Transverse colon (tissue), 4 donors: ENCODE measurements around the gene LAMB4. TPM values are rescaled to one million over a fixed set of nuclear protein-coding genes. Genes with fewer than 3 reads are reported as not detected.

Source experiments
- DNase-seq: peaks from one replicate; pipeline ENCODE4 v3.0.0-alpha.2; 2019
- H3K27ac ChIP-seq, 4 donors: fragments of 200-600 bp; sonication (generic); 2 replicates each; pipeline ENCODE4 v1.5.1; 2016 to 2018; ENCODE audit warnings: inconsistent platforms in 4 of 4
- H3K27me3 ChIP-seq: fragments of 200-600 bp; sonication (generic); 2 replicates; pipeline ENCODE4 v1.5.1; 2017; ENCODE audit warnings: inconsistent platforms
- H3K36me3 ChIP-seq, 4 donors: fragments of 200-600 bp; sonication (generic); 2 replicates each; pipeline ENCODE4 v1.5.1; 2017 to 2019; ENCODE audit warnings: inconsistent platforms in 4 of 4
- H3K4me1 ChIP-seq, 4 donors: fragments of 200-600 bp; sonication (generic); 2 replicates each; pipeline ENCODE4 v1.5.1; 2017 to 2020; ENCODE audit warnings: inconsistent platforms in 4 of 4
- H3K4me3 ChIP-seq, 4 donors: fragments of 200-600 bp; sonication (generic); 1 replicate in 1 of 4; 2 replicates in 3 of 4; pipeline versions ENCODE4 v1.5.1 to v1.6.1; 2017 to 2019; ENCODE audit warnings: inconsistent platforms in 4 of 4
- H3K9me3 ChIP-seq, 2 donors: fragments of 200-600 bp; sonication (generic); 2 replicates each; pipeline ENCODE4 v1.5.1; 2017 to 2019; ENCODE audit warnings: inconsistent platforms in 2 of 2
- CTCF ChIP-seq, 5 experiments: fragments of 200-600 bp in 3 of 5; fragments of 450-650 bp in 2 of 5; sonication (generic) in 3 of 5; IDR thresholded peaks; 1 replicate in 2 of 5; 2 replicates in 3 of 5; pipeline ENCODE4 v1.5.1; 2016 to 2017; ENCODE audit warnings: antibody characterized with exemption in 5 of 5, inconsistent platforms in 3 of 5, mild to moderate bottlenecking in 2 of 5, moderate library complexity in 1 of 5
- EP300 ChIP-seq: sonication (generic); formaldehyde crosslinking; IDR thresholded peaks from one replicate; pipeline ENCODE4 v1.6.1; 2017; ENCODE audit warnings: antibody characterized with exemption, low read depth
- POLR2A ChIP-seq: fragments of 450-650 bp; IDR thresholded peaks from one replicate; pipeline ENCODE4 v1.6.1; 2016; ENCODE audit warnings: antibody characterized with exemption, mild to moderate bottlenecking, moderate library complexity
- POLR2AphosphoS5 ChIP-seq, 3 donors: sonication (generic); formaldehyde crosslinking; IDR thresholded peaks; one replicate each; pipeline ENCODE4 v1.6.1; 2016; ENCODE audit warnings: antibody characterized with exemption in 3 of 3
- WGBS, 2 donors: methylation state at CpG; one replicate each; pipeline ENCODE4 v1.1.5; 2018; ENCODE audit warnings: low coverage in 1 of 2; 5-methylcytosine and 5-hydroxymethylcytosine counted together
- in situ Hi-C, 4 donors: fragments of 200-750 bp; cut with MboI; loops; one replicate each; pipeline versions ENCODE4 v1.15.0 to v1.15.1; 2017; ENCODE audit warnings: low sequenced_read_pairs in 3 of 4, low pct_ligation_motif_present in 1 of 4, low pct_unique_long_range_greater_than_20kb in 1 of 4
- intact Hi-C: fragments of 100-400 bp; cut with DNase I; formaldehyde crosslinking; loops from one replicate; pipeline ENCODE4 v1.15.1; 2023; ENCODE audit warnings: low total_unique reads
- total RNA-seq, 4 donors: library from RNA; depleted of rRNA; stranded (reverse); fragments of >200 nt; gene quantifications; one replicate each; pipeline ENCODE4 v1.1.0, GENCODE V29; 2016

LAMB4 gene
- total RNA-seq, 4 donors from 2014 or later, result not detected

GRCh38 chr7:108146070-108146842 lies 16.1 kb upstream of the LAMB4 start:
- H3K36me3 ChIP-seq, result no peaks in the 10 kb centered on the region
- in situ Hi-C loops (loop anchor here in 2 of 4 donors (25.0 kb wide), 2 partner anchors 259 to 409 kb away; partner anchors contain the start of genes CBLL1 (in 2 of the 2) and DLD (in 1 of the 2)), intact Hi-C loops (loop anchor here (10.0 kb wide), 2 partner anchors 141 to 251 kb away; partner anchors contain the start of genes DLD and LAMB1)
- H3K4me1 ChIP-seq, result peaks cover 0 to 6% (median 2%) of the 10 kb centered on the region in 4 donors
- H3K9me3 ChIP-seq, result no peaks in the 10 kb centered on the region
- no peaks in the 10 kb centered on the region for H3K27me3 ChIP-seq
- no peak overlapping the region for H3K27ac ChIP-seq
- no peak overlapping the region for H3K4me3 ChIP-seq
- peak; percentile 63 for DNase-seq
- WGBS, 2 donors, result 17 to 24% methylated on average over 4 to 12 of the region's 12 CpGs
- TF ChIP-seq CTCF (IDR thresholded peaks at IDR 0.05) (peak; percentile 85 to 89 (median 87)), EP300 (no peak)

- no peak overlapping the region for H3K4me3 ChIP-seq
- no peak overlapping the region for H3K27ac ChIP-seq
- in situ Hi-C loops, result loop anchor here in 2 of 4 donors (25.0 kb wide), 2 partner anchors 258 to 408 kb away; partner anchors contain the start of genes CBLL1 (in 2 of the 2) and DLD (in 1 of the 2)
- TF ChIP-seq EP300 (no peak), POLR2AphosphoS5 (IDR thresholded peaks at IDR 0.05) (no peak), POLR2A (no peak), CTCF (IDR thresholded peaks at IDR 0.05) (no peak)
- intact Hi-C loops, result loop anchor here (10.0 kb wide), 2 partner anchors 141 to 251 kb away; partner anchors contain the start of genes DLD and LAMB1
- H3K36me3 ChIP-seq, result no peaks in the 10 kb centered on the region
- peaks cover 0 to 6% (median 2%) of the 10 kb centered on the region in 4 donors for H3K4me1 ChIP-seq
- no peak for DNase-seq
- no peaks in the 10 kb centered on the region for H3K27me3 ChIP-seq
- 76 to 80% methylated on average over 3 to 8 of the region's 8 CpGs for WGBS, 2 donors
- H3K9me3 ChIP-seq, result no peaks in the 10 kb centered on the region
Measured at GRCh38 chr7:108145401-108145800, 15.2 kb upstream of the LAMB4 start.

GRCh38 chr7:108144931-108145330 lies 14.8 kb upstream of the LAMB4 start:
- DNase-seq, result no peak
- TF ChIP-seq POLR2AphosphoS5 (IDR thresholded peaks at IDR 0.05) (no peak), CTCF (IDR thresholded peaks at IDR 0.05) (no peak), POLR2A (no peak), EP300 (no peak)
- H3K27ac ChIP-seq, result no peak overlapping the region
- H3K36me3 ChIP-seq, result no peaks in the 10 kb centered on the region
- H3K27me3 ChIP-seq, result no peaks in the 10 kb centered on the region
- in situ Hi-C loops (loop anchor here in 2 of 4 donors (25.0 kb wide), 2 partner anchors 258 to 408 kb away; partner anchors contain the start of genes CBLL1 (in 2 of the 2) and DLD (in 1 of the 2)), intact Hi-C loops (loop anchor here (10.0 kb wide), 2 partner anchors 140 to 250 kb away; partner anchors contain the start of genes DLD and LAMB1)
- 41 to 58% methylated on average over 3 of the region's 3 CpGs for WGBS, 2 donors
- peaks cover 0 to 6% (median 2%) of the 10 kb centered on the region in 4 donors for H3K4me1 ChIP-seq
- no peaks in the 10 kb centered on the region for H3K9me3 ChIP-seq
- no peak overlapping the region for H3K4me3 ChIP-seq
